CD4-positive, alpha-beta T cell (primary cell): Measurements from ENCODE around the gene SEMA4D. TPM values are rescaled to one million over a fixed set of nuclear protein-coding genes. Genes with fewer than 3 reads are reported as not detected.

ENCODE experiments used
- ATAC-seq: fragments of 200-7000 bp; cut with Tn5 transposase; one replicate; pipeline ENCODE4 v1.10.0; 2022; ENCODE audit warnings: mild to moderate bottlenecking; ENCODE audit not compliant: poor library complexity
- CTCF ChIA-PET: fragments of 350-600 bp; sonication (Branson Sonifier 250); formaldehyde crosslinking; loops from one replicate; lab custom pipeline; 2021; ENCODE audit warnings: antibody characterized with exemption, inconsistent platforms; lab: Charles Lee
- POLR2A ChIA-PET: fragments of 350-600 bp; sonication (Branson Sonifier 250); formaldehyde crosslinking; loops from one replicate; lab custom pipeline; 2021; ENCODE audit warnings: antibody characterized with exemption, inconsistent platforms; lab: Charles Lee
- DNase-seq, 14 experiments: peaks; one replicate each; pipeline ENCODE4 v3.0.0-alpha.2; 2013 to 2020; ENCODE audit warnings: mixed read lengths in 2 of 14
- H3K27ac ChIP-seq, 2 donors: one replicate each; pipeline versions ENCODE4 v1.5.1 to v1.7.0; 2013; ENCODE audit warnings: low read length in 2 of 2, low read depth in 1 of 2, mild to moderate bottlenecking in 1 of 2
- H3K27me3 ChIP-seq, 2 experiments: 1 replicate in 1 of 2; 2 replicates in 1 of 2; pipeline versions ENCODE4 v1.6.1 to v1.7.0; 2013; ENCODE audit warnings: low read length in 2 of 2, control low read depth in 1 of 2, mild to moderate bottlenecking in 1 of 2, moderate library complexity in 1 of 2; ENCODE audit not compliant: insufficient read depth in 2 of 2, control insufficient read depth in 1 of 2
- H3K36me3 ChIP-seq: one replicate; pipeline ENCODE4 v1.6.1; 2013; ENCODE audit warnings: low read length, control low read depth; ENCODE audit not compliant: insufficient read depth
- H3K4me1 ChIP-seq: one replicate; pipeline ENCODE4 v1.6.1; 2013; ENCODE audit warnings: low read length, control low read depth; ENCODE audit not compliant: insufficient read depth
- H3K4me3 ChIP-seq: one replicate; pipeline ENCODE4 v1.5.1; 2013; ENCODE audit warnings: mild to moderate bottlenecking, low read length, moderate library complexity
- H3K9me3 ChIP-seq, 2 experiments: 1 replicate in 1 of 2; 2 replicates in 1 of 2; pipeline versions ENCODE4 v1.6.1 to v1.7.0; 2013; ENCODE audit warnings: low read length in 2 of 2, mild to moderate bottlenecking in 2 of 2, control low read depth in 1 of 2, moderate library complexity in 1 of 2; ENCODE audit not compliant: control insufficient read depth in 1 of 2, insufficient read depth in 1 of 2
- H3K27ac Mint-ChIP-seq: one replicate; pipeline ENCODE4 v1.8.0; 2020; ENCODE audit warnings: mixed read lengths
- H3K27me3 Mint-ChIP-seq: one replicate; pipeline ENCODE4 v1.8.0; 2021; ENCODE audit warnings: mixed read lengths
- H3K36me3 Mint-ChIP-seq: one replicate; pipeline ENCODE4 v1.8.0; 2021; ENCODE audit warnings: low read depth, mixed read lengths
- H3K4me1 Mint-ChIP-seq: one replicate; pipeline ENCODE4 v1.8.0; 2021; ENCODE audit warnings: low read depth, mixed read lengths
- H3K4me3 Mint-ChIP-seq: one replicate; pipeline ENCODE4 v1.8.0; 2020; ENCODE audit warnings: mild to moderate bottlenecking, mixed read lengths
- H3K9me3 Mint-ChIP-seq: one replicate; pipeline ENCODE4 v1.8.0; 2020; ENCODE audit warnings: mixed read lengths
- CTCF ChIP-seq: fragments of 200-600 bp; IDR thresholded peaks from one replicate; pipeline ENCODE4 v1.8.0; 2022; ENCODE audit warnings: antibody characterized with exemption, mild to moderate bottlenecking
- intact Hi-C, 2 experiments: fragments of 100-400 bp; cut with DNase I in 1 of 2; cut with micrococcal nuclease in 1 of 2; formaldehyde crosslinking; loops; one replicate each; pipeline versions ENCODE4 v1.15.1 to v1.9.0; 2023 to 2025; cut with DNase I, micrococcal nuclease
- total RNA-seq, 174 experiments: library from RNA in 2 of 174; stranded (reverse) in 2 of 174; gene quantifications; one replicate each; pipeline ENCODE4 v1.2.3 and lab custom pipeline; 2021 to 2026

Gene SEMA4D
- total RNA-seq, 2 experiments from 2014 or later: 399 to 430 TPM

- TF ChIP-seq CTCF: no peak
- H3K27ac ChIP-seq: peak overlapping the region; percentile 37 to 66
- H3K27ac Mint-ChIP-seq: peak overlapping the region; percentile 96
- intact Hi-C loops: loop anchor here (2.0 kb wide), 2 partner anchors 19 to 33 kb away; no protein-coding TSS in a partner anchor
- H3K27me3 Mint-ChIP-seq: no peaks in the 10 kb centered on the region
- H3K27me3 ChIP-seq: no peaks in the 10 kb centered on the region
- ChIA-PET POLR2A (interaction anchor here (2.4 to 3.0 kb wide), 3 partner anchors 10 to 33 kb away, joined by 9 to 35 read pairs (median 15); no protein-coding TSS in a partner anchor), CTCF (interaction anchor here (1.3 to 2.6 kb wide), 2 partner anchors 16 to 36 kb away, joined by 3 to 15 read pairs; no protein-coding TSS in a partner anchor)
- H3K9me3 ChIP-seq: no peaks in the 10 kb centered on the region
- H3K4me1 ChIP-seq: peaks cover 100% of the 10 kb centered on the region
- H3K36me3 Mint-ChIP-seq: peaks cover 85% of the 10 kb centered on the region
- ATAC-seq (no peak), DNase-seq (no peak)
- peaks cover 68% of the 10 kb centered on the region for H3K36me3 ChIP-seq
- H3K4me3 Mint-ChIP-seq: peak overlapping the region; percentile 32
- H3K4me1 Mint-ChIP-seq: peaks cover 89% of the 10 kb centered on the region
- no peaks in the 10 kb centered on the region for H3K9me3 Mint-ChIP-seq
- H3K4me3 ChIP-seq: no peak overlapping the region
These were observed 52.1 kb downstream of the SEMA4D start for GRCh38 chr9:89445801-89446251.

GRCh38 chr9:89444925-89445765 is 52.8 kb downstream of the SEMA4D start:
- peaks cover 89% of the 10 kb centered on the region for H3K4me1 Mint-ChIP-seq
- Histone ChIP-seq H3K4me3 (no peak overlapping the region), H3K9me3 (no peaks in the 10 kb centered on the region), H3K4me1 (peaks cover 100% of the 10 kb centered on the region), H3K27ac (peak overlapping the region; percentile 37 to 66), H3K27me3 (no peaks in the 10 kb centered on the region), H3K36me3 (peaks cover 71% of the 10 kb centered on the region)
- H3K9me3 Mint-ChIP-seq: no peaks in the 10 kb centered on the region
- ChIA-PET CTCF (interaction anchor here (1.3 to 3.0 kb wide), 3 partner anchors 16 to 104 kb away, joined by 3 to 15 read pairs (median 11); no protein-coding TSS in a partner anchor), POLR2A (interaction anchor here (0.7 to 3.0 kb wide), 13 partner anchors 11 to 104 kb away, joined by 3 to 35 read pairs (median 7); no protein-coding TSS in a partner anchor)
- DNase-seq (no peak), ATAC-seq (no peak)
- H3K36me3 Mint-ChIP-seq: peaks cover 85% of the 10 kb centered on the region
- no peaks in the 10 kb centered on the region for H3K27me3 Mint-ChIP-seq
- H3K27ac Mint-ChIP-seq: peak overlapping the region; percentile 96
- no peak for TF ChIP-seq CTCF
- intact Hi-C loops: loop anchor here (2.0 to 5.0 kb wide), 3 partner anchors 20 to 37 kb away; no protein-coding TSS in a partner anchor
- H3K4me3 Mint-ChIP-seq: peak overlapping the region; percentile 72

GRCh38 chr9:89444274-89444673 is 53.6 kb downstream of the SEMA4D start:
- H3K27ac ChIP-seq: peak overlapping the region; percentile 66 to 71
- H3K4me3 Mint-ChIP-seq: peak overlapping the region; percentile 72
- intact Hi-C loops: loop anchor here (2.0 to 5.0 kb wide), 3 partner anchors 21 to 38 kb away; no protein-coding TSS in a partner anchor
- no peaks in the 10 kb centered on the region for H3K9me3 ChIP-seq
- H3K4me1 Mint-ChIP-seq: peaks cover 89% of the 10 kb centered on the region
- no peak for TF ChIP-seq CTCF
- peak overlapping the region; percentile 96 for H3K27ac Mint-ChIP-seq
- H3K9me3 Mint-ChIP-seq: no peaks in the 10 kb centered on the region
- no peaks in the 10 kb centered on the region for H3K27me3 ChIP-seq
- CTCF ChIA-PET: interaction anchor here (0.8 to 3.0 kb wide), 3 partner anchors 15 to 105 kb away, joined by 3 to 15 read pairs (median 11); no protein-coding TSS in a partner anchor
- peaks cover 84% of the 10 kb centered on the region for H3K36me3 Mint-ChIP-seq
- H3K4me1 ChIP-seq: peaks cover 100% of the 10 kb centered on the region
- POLR2A ChIA-PET: interaction anchor here (0.7 to 3.0 kb wide), 15 partner anchors 9 to 104 kb away, joined by 3 to 35 read pairs (median 7); no protein-coding TSS in a partner anchor
- H3K4me3 ChIP-seq: no peak overlapping the region
- DNase-seq (peak; percentile 52 to 89 (median 66)), ATAC-seq (peak; percentile 92)
- H3K36me3 ChIP-seq: peaks cover 71% of the 10 kb centered on the region
- H3K27me3 Mint-ChIP-seq: no peaks in the 10 kb centered on the region
